GM19463 (cell line): Measurements from ENCODE around the gene MCC.
"Not testable (repeated sequence)": the region's sequence is repeated elsewhere in the genome, so short reads cannot be mapped to it uniquely, and the experiment has no call there.

Experiments
- ATAC-seq: cut with Tn5 transposase; IDR thresholded peaks from one replicate; pipeline ENCODE4 v1.9.1; 2021; ENCODE audit warnings: mild to moderate bottlenecking, moderate library complexity; ENCODE audit not compliant: unreplicated experiment

The MCC gene

DNA sequence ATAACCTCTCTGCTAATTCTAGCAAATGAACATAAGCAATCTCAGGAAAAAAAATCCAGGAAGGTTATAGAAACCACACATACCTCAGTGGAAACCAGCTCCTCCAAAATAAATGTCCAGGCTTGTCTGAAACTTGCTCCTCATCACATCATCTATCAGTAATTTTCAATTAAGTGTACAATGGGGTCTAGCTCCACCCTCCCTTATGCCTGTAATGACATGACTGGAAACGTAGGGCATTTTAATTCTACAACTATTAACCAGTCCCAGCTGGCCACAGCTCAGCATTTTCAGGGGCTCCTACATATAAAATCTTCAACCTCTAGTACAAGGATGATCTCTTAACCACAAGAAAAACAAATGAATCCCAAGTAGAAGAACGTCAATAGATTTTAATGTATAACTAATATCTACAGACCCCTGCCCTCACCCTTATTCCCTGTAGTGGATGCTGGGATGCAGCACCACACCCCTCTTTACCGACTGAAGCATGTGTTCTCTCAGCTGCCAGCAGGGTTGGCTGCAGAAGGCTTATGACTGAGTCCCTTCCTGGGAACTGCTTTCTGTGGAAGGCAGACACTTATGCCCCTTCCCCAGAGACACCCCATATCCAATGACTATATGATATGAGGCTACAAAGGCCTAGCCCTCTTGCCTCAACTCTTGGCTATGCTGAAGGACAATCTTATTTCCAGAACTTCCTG, 60.2 kb downstream of the MCC start:
- no peak for ATAC-seq

DNA sequence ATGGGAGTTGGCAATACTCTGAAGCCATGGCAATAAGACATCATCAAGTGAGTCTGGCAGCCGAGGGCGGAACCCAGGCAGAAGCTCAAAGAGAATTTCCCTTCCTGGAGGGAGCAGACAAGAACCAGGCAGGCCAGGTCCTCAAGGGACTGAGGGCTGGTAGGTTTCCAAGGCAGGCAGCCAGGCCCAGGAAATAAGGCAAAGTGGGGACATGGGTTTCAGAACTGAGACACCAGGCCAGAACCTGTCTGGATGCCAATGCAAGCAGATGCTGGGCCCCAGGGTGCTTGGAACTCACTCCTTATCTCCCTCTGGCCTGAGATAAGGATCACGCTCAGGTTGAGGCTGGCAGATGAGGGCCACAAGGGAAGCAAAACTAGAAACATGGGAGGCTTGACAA, 62.3 kb downstream of the MCC start:
- ATAC-seq: no peak

DNA sequence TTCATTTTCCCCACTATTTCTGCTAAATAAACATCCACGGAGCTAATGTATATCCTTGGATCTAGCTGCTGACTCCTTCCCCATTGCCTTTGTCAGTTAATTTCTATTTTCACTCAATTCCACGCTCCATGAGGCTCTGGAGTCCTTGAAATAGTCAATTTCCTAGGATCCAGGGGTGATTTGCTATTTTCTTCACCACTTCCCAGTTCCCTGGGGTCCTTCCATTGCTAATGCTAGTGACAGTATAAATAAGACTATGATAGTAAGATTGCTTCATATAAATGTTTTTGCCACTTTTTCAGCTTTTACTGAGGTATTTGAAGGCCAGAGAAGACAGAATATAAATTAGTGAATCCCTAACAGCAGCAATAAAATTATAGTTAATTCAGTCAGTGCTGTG, 66.6 kb downstream of the MCC start:
- ATAC-seq: no peak

DNA sequence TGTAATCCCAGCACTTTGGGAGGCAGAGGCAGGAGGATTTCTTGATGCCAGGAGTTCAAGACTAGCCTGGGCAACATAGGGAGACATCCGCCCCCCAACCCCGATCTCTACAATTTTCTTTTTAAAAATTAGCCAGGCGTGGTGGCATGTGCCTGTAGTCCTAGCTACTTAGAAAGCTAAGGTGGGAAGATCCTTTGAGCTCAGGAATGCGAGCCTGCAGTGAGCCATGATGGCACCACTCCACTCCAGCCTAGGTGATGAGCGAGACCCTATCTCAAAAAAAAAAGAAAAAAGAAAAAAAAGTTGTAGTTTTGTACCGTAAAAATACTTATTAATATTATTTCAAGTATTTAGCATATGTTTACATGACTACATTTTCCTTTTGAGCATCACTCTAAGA, 82.7 kb downstream of the MCC start:
- ATAC-seq: no peak

DNA sequence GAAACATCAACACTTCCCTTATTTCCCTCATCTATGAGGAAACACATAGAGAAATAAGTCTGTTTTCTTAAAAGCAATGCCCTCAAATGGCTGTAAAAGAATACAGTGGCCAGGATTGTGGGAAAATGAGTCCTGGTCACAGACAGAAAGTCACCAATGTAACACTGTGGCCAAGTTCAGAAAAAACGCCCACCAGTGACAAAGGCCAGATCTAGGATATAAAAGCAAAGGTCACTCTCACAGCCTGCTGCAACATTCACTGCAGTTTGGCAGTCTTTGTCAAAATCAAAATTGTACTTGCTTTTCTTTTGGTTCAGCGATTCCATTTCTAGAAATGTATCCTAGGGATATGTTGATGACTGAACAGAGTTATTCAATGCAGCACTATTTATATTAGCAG, 84.0 kb downstream of the MCC start:
- no peak for ATAC-seq

DNA sequence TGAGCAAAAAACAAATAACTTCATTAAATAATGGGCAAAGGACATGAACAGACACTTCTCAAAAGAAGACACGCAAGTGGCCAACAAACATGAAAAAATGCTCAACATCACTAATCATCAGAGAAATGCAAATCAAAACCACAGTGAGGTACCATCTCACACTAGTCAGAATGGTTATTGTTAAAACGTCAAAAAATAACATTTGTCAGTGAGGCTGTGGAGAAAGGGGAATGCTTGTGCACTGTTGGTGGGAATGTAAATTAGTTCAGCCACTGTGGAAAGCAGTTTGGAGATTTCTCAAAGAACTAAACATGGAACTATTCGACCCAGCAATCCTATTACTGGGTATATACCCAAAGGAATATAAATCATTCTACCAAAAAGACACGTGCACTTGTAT, 90.3 kb downstream of the MCC start:
- ATAC-seq: not testable (repeated sequence)

DNA sequence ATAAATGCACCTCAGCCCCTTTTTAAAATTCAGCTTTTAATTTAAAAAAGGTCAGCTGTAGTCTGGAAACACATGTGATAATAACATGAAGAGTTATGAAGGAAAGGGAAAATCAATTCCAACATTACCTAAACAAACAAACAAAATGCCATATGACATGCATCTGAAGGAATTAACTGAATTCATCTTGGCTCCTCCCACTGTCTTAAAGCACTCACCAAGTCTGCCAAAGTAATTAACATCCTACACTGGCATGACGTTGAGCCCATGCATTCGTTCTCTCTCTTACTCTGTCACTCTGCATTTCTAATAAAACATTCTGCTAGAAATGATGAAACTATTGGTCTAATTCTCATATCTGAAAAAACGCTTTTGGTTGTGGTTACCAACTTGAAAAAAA, 91.2 kb downstream of the MCC start:
- ATAC-seq: no peak

DNA sequence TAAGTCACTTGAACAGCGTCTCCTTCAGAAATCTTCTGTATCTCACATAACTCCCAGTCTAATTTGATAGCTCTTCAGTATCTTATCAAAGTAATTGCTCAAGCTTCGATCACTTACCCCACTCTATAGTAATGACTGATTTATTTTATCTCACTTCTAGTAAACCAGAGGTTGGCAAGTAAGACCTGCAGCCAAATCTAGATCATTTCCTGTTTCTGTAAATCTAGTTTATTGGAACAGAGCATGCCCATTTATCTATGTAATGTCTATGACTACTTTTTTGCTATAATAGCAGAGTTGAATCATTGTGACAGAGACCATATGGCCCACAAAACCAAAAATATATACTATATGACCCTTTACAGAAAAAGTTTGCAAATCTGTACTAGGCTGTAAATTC, 93.6 kb downstream of the MCC start:
- ATAC-seq: no peak

DNA sequence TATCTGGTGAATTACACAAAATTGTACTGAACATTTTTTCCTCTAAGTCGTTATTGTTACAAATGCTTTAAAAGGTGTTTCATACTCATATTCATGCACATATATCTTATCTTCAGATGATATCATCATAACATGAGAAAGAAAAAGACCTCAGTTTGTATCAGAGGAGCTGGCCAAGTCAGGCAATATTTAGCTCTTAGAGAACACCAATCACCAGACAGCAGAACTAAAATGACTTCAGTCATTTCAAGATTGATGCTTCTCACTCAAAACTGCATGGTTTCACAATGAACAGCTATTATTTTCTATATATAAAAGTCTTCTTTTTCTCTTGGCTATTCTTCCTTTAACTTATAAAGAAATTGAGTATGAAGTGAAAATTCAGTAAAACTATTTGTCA, 98.0 kb downstream of the MCC start:
- no peak for ATAC-seq

DNA sequence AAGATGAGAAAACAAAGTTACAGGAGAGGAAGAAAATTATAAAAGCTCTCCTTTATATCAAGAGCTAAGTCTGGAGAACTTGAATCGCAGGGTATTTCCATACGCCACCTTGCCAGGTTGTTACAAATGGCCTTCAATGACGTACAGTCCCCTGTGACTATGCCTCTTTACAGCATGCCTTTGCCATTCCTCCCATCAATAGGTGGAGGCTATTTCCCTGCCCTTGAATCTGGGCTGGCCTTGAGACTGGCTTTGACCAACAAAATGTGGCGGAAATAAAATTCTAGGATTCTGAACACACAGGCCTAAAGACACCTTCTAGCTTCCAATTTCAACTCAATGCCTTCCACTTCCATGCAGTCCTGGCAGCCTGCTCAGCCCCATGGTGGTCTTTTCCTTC, 99.1 kb downstream of the MCC start:
- no peak for ATAC-seq

DNA sequence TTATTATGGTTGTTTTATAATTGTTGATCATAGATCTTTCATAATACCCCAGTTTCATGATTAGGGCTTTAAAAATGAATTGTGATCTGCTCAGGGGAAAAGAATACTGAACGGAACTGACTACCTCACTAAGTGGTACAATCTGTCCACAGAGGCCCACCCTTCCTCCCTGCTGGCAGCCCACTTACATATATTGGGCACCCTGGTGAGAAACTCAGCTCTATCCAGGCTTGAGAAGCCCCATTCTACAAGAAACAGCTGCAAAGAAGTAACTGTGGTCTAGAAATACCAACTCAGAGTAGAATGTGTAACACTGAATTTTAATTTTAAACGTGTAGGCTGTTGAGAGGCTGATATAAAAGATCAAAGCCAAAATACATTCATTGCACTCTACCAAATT, 100.4 kb downstream of the MCC start:
- no peak for ATAC-seq

DNA sequence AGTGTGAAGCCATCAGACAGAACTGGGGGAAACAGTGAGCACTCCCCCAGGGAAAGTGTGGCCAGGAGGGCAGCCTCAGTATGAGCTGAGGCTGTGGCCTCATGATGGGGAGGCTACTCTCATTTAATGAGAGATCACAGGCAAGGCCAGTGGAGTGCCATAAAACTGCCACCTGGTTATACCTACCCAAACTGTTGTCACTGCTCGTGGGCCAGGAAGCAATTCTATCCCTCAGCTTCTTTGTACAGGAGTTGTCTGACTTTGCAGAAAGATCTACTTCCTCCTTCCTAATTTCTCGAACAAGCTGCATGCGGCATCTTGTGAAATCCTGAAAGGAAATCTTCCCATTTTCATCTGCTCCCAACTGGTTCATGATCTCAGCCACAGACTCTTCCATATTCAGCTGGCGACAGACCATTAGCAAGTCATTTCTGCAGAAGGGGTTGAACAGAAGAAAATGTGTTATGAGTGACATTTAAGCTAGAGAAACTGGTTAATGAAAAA, 103.4 kb downstream of the MCC start:
- no peak for ATAC-seq

DNA sequence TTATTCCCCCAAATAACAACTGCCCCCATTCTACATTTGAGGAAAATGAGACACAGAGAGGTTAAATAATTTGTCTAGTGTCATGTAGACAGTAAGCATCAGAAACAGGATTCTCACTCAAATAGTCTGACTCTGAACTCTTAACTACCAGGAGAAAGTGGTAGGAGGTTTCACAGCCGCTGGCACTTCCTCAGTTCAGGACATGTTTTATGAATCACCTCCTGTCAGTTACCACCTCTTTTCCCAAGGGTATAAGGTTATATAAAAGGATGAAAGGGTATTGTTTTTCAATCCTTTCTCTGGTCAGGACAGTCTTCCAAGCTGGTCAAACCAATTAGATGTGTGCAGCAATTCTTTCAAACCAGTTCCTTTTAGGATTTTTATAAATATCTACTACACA, 105.5 kb downstream of the MCC start:
- ATAC-seq: no peak

DNA sequence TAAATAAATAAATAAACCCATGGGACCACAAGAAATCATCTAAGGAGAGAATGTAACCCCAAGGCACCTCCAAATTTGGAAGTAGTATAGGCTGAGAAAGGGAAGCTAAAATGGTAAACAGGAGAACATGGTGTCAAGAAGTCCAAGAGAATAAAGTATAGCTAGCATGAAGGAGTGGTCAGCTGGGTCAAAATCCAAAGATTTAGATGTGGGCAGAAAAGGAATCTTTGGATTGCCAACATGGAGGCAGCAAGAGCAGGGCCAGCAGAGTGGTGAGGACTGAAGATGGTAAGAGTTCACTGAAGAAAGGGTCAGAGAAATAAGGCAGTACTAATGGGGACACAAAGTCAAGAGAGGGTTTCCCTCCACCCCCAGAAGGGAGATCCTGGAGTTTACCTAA, 106.5 kb downstream of the MCC start:
- ATAC-seq: no peak

DNA sequence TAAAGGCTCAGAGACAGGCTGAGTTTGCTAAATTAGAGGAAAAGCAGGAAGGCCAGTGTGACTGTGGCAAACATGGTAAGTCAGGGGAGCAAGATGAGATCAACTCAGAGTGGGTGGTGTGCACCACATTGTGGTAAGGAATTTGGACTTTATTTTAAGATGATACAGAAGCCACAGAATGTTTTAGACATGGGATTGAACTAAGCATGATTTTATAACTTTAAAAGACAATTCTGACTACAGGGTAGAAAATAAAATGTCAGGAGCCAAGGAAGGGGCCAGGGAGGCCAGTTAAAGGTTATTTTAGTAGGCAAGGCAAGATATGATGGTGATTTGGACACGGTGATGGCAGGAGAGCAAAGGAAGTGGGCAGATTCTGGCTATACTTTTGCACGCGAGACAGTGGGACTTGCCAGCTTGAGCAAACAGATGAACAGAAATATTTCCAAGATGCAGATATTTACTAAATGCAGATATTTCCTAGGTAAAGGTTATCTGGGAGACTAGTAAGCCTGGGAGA, 107.4 kb downstream of the MCC start:
- ATAC-seq: no peak

DNA sequence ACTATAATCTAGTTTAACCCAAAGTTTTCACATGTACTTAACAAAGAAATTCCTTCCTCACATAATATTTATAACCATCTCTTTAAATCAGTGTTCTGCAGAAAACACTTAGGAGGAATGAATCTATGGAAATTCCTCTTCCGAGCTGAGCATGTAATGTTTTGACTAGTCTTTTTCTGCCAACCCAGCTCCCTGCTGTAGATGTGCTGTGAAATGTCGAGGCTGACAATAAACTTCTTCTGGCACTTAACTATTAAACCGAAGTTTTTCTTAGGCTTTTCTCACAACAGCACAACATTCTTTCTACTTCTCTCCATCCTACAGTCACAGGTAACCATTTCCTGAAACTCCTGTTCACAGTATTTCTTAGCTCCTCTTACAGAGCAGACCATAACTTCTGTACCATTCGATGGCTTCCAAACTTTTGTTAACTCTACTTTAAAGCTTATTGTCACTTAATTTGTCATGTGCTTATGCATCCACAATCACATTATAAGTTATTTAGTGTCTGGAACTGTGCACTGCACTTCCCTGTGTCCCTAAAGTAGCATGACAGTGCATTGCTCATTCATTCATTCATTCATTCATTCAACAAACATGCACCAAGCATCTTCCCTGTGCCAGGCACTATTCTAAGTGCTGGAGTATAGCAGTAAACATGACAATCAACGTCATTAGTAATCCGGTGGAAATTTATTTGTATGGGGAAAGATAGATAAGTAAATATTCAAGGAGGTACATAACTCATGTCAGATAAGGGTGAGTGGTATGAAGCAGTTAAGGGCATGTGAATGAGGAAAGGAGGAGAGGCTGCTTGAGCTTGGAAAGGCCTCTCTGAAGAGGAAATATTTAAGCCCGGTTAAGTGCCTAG, 108.1 kb downstream of the MCC start:
- no peak for ATAC-seq

DNA sequence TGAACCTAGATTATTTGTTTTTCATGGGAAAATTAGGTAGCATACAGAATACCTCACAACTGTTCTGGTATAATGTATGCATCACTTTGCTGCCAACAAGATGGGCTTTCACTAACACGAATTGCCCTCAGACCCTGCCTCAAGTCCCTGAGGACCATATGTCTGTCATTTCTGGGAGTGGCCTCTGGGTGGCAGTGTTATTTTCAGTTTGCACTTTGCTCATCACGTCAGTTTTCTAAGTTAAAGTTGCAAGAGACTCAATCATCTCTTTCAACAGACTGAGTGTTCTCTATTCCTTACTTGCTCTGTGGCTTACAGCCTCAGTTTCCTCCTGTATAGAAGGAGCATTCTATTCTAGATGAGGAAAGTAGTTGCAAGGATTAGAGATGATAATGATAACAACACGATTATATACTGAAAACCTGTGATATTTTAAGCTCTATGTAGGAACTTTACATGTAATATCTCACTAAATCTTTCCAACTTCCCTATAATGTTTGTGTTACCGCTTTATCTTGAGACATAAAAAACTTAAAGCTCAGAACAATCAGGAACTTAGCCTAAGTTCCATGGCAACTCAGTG, 109.2 kb downstream of the MCC start:
- ATAC-seq: peak; percentile 74

DNA sequence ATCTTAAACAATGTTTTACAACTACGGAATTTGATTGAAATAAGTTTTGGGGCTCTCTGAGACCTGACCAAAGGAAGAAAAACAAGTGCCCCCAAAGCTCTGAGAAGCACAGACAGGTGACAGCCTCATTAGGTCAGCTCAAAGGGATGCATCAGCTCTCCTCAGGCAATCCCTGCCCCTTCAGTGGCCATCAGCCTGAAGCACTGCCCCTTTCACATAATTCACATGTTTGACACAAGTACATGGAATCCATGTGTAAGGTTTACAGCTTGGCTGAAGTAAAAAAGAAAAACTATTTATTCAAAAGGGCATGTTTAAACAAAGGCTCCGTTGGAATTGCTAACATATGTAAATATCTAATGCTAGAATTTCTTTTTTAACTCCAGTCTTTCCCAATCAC, 109.7 kb downstream of the MCC start:
- ATAC-seq: no peak

DNA sequence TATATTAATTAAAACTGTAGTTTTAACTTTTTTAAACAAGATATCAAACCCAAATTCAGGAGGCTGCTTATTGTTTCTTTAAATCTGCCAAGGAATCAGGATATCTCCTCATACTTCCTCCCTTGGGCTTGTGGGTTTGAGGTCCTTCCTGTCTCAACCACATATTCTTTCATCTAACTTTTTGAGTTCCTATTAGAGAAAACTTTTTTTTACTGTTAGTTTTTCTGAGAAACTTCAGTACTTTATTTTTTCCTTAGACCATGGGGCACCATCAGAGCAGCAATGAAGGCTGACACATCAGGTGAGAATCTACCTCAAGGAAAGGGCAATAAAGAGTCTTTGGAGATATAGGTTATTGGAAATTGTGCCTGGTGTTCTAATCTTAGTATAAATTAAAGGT, 110.2 kb downstream of the MCC start:
- no peak for ATAC-seq

DNA sequence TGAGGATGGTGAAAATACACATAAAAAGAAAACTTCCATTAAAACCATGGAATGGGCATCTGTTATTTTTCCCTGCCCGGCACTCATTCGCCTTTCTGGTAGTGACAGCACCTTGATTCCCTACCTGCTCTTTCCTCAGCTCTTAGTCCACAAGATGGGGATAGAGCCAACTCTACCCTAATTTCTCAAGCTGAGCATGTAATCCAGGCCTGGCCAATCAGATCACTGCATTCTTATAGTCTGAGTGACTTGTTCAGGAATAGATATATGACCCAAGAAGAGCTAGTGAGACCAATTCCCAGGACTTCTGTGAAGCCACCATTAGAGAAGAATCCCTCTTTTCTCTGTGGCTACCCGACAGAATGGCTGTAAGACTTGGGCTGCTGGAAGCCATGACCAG, 111.6 kb downstream of the MCC start:
- ATAC-seq: no peak

DNA sequence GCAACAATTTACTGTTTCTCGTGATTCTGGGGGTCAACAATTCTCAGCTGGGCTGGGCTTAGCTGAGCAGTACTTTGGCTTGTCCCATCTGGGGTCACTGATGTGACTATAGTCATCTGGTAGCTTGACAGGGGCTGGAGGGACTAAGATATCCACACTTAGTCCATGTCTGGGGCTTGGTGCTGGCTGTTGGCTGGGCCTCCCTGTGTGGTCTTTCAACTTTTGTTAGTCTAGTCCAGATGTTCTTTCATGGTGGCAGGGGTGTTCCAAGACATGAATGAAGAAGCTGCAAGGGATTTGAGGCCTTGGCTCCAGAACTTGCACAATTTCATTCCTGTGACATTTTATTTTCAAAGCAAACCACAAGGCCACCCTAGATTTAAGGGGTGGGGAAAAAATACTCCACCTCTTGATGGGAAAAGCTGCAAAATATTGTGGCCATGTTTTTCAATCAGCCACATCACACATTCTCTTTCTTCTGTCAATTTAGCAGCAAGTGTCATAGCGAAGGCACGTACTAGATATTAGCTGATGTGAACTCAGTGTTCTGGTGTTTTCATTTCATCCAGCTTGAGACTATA, 112.7 kb downstream of the MCC start:
- ATAC-seq: no peak
